Activated CD4-positive, alpha-beta T cell treated with anti-CD3 and anti-CD28 coated beads, Interleukin-2, Interleukin-6, amounts not matched to agents 100 ng/mL and 50 ng/mL, durations not matched to agents 16 hours and 8 hours (primary cell): ENCODE data around the gene EZH1.
"Not testable (repeated sequence)": the region's sequence is repeated elsewhere in the genome, so short reads cannot be mapped to it uniquely, and the experiment has no call there.

Source experiments
- DNase-seq: peaks from one replicate; pipeline ENCODE4 v3.0.0-alpha.2; 2020

The EZH1 gene

GRCh38 chr17:42665581-42666001 is 79.2 kb downstream of the EZH1 start:
- DNase-seq: no peak

- DNase-seq: no peak
Observed at GRCh38 chr17:42660692-42661345, 84.0 kb downstream of the EZH1 start.

GRCh38 chr17:42659932-42660274 is 84.9 kb downstream of the EZH1 start:
- not testable (repeated sequence) for DNase-seq

- DNase-seq: peak; percentile 78
Observed at GRCh38 chr17:42659079-42659931, 85.5 kb downstream of the EZH1 start, which contains the start of gene TUBG2. TUBG2 (plus strand) TSS chr17:42659284; CDS start chr17:42659504, 220 bp downstream.

GRCh38 chr17:42657824-42658588 is 86.8 kb downstream of the EZH1 start:
- no peak for DNase-seq

- no peak for DNase-seq
Observed at GRCh38 chr17:42655528-42655927, 89.3 kb downstream of the EZH1 start.

- no peak for DNase-seq
Observed at GRCh38 chr17:42653179-42654124, 91.4 kb downstream of the EZH1 start.

GRCh38 chr17:42651392-42651791 is 93.4 kb downstream of the EZH1 start:
- DNase-seq: no peak
